ENCODE results near the gene HP1BP3. TPM values are rescaled to one million over a fixed set of nuclear protein-coding genes. Genes with fewer than 3 reads are reported as not detected.

The HP1BP3 gene
- total RNA-seq, 1 experiment from 2014 or later = 207 TPM

GRCh38 chr1:20830378-20830777 lies 43.3 kb upstream of the HP1BP3 start:
- no peaks in the 10 kb centered on the region; the same call in 1 of the 2 replicates for H4K20me1 ChIP-seq (ENCODE audit: insufficient read depth)
- H3K27me3 ChIP-seq (ENCODE audit: insufficient read depth, low read length) = no peaks in the 10 kb centered on the region
- H3K27ac ChIP-seq (ENCODE audit: low read depth, low read length) = no peak overlapping the region
- no peaks in the 10 kb centered on the region for H3K9me2 ChIP-seq (ENCODE audit: insufficient read depth)
- H3K4me3 ChIP-seq (replicated peaks in 1 of 2; ENCODE audit: low read depth in 1 of 2, low read length in 2 of 2) = no peak overlapping the region
- no peaks in the 10 kb centered on the region for H3K79me2 ChIP-seq (ENCODE audit: insufficient read depth, low read length)
- no peaks in the 10 kb centered on the region for H3K9me3 ChIP-seq (ENCODE audit: control insufficient read depth in 1 of 2, insufficient read depth in 1 of 2, low read depth in 1 of 2, low read length in 2 of 2)
- no peaks in the 10 kb centered on the region for H3K36me3 ChIP-seq (ENCODE audit: control insufficient read depth in 1 of 2, insufficient read depth in 2 of 2, low read length in 2 of 2)
- no peak overlapping the region for H3K9ac ChIP-seq (ENCODE audit: low read length)
- DNase-seq (ENCODE audit: low read depth, low spot score) (no peak), ATAC-seq (no peak)
- ChIA-PET RAD21 (ENCODE audit: low non-redundant PET in 1 of 2, low total read pairs in 2 of 2, uncharacterized antibody in 2 of 2, unreplicated experiment in 2 of 2) (no interaction called here), POLR2A (no interaction called here), CTCF (interaction anchor here (0.9 kb wide), 1 partner anchor 134 kb away, joined by 3 read pairs; no protein-coding TSS in a partner anchor)
- BruUV-seq (replicated peaks) = no TSS peak
- intact Hi-C loops (cut with micrococcal nuclease) = no loop called here
- no peaks in the 10 kb centered on the region for H3K4me1 ChIP-seq (ENCODE audit: control insufficient read depth in 1 of 2, insufficient read depth in 2 of 2, low read length in 2 of 2)
- no peak for TF ChIP-seq SRF (IDR thresholded peaks at IDR 0.05; ENCODE audit: low read depth)
- no peak for TF ChIP-seq TCF7L2 (IDR thresholded peaks at IDR 0.05; ENCODE audit: borderline replicate concordance, extremely low read depth, insufficient read depth, insufficient read length)
- no peak for TF ChIP-seq EGR1 (IDR thresholded peaks at IDR 0.05; ENCODE audit: low read depth)
- no peak for TF ChIP-seq JUND (IDR thresholded peaks at IDR 0.05)
- no peak for TF ChIP-seq POLR2A (IDR thresholded peaks at IDR 0.05; ENCODE audit: borderline replicate concordance, extremely low read depth, insufficient read depth, insufficient read length)
- no peak for TF ChIP-seq CEBPB (IDR thresholded peaks at IDR 0.05; ENCODE audit: low read depth)
- TF ChIP-seq POLR2AphosphoS5 (IDR thresholded peaks at IDR 0.05; ENCODE audit: low read depth, low read length) = no peak
- no peak for TF ChIP-seq REST (IDR thresholded peaks at IDR 0.05; ENCODE audit: low read depth)
- no peak for TF ChIP-seq ZBTB33 (IDR thresholded peaks at IDR 0.05; ENCODE audit: extremely low read depth, insufficient replicate concordance, low read length)
- TF ChIP-seq CBX3 (IDR thresholded peaks at IDR 0.05; ENCODE audit: low read depth) = no peak
- H3K4me2 ChIP-seq (ENCODE audit: low read length) = no peak overlapping the region
- no peak overlapping the region for H2AFZ ChIP-seq (ENCODE audit: low read depth, low read length, poor library complexity, severe bottlenecking)

Data from HCT116 (cell line).